ENCODE data around the gene HDHD3. TPM values are rescaled to one million over a fixed set of nuclear protein-coding genes. Genes with fewer than 3 reads are reported as not detected.

Gene HDHD3
- total RNA-seq, 2 donors from 2014 or later: 17.6 to 30.1 TPM

- no peak overlapping the region for H3K4me3 ChIP-seq
- no peaks in the 10 kb centered on the region for H3K9me3 ChIP-seq
- ATAC-seq (ENCODE audit: insufficient number of reproducible peaks, low FRiP score, low read depth): no peak
- H3K27ac ChIP-seq: no peak overlapping the region
- no peak for TF ChIP-seq CTCF (IDR thresholded peaks at IDR 0.05)
- H3K36me3 ChIP-seq: no peaks in the 10 kb centered on the region
- DNase-seq (ENCODE audit: low spot score): no peak
- no peaks in the 10 kb centered on the region for H3K27me3 ChIP-seq (replicated peaks; ENCODE audit: insufficient read depth)
- no peaks in the 10 kb centered on the region for H3K4me1 ChIP-seq (ENCODE audit: control insufficient read depth in 1 of 2, low read depth in 2 of 2)
Measured at GRCh38 chr9:113360242-113360842, 16.4 kb downstream of the HDHD3 start.

GRCh38 chr9:113359385-113359784 lies 17.4 kb downstream of the HDHD3 start:
- ATAC-seq (ENCODE audit: insufficient number of reproducible peaks, low FRiP score, low read depth) (no peak), DNase-seq (ENCODE audit: low spot score) (no peak)

GRCh38 chr9:113356686-113357292 lies 20.0 kb downstream of the HDHD3 start:
- no peak overlapping the region for H3K4me3 ChIP-seq
- no peak for TF ChIP-seq CTCF (IDR thresholded peaks at IDR 0.05)
- no peaks in the 10 kb centered on the region for H3K9me3 ChIP-seq
- ATAC-seq (ENCODE audit: insufficient number of reproducible peaks, low FRiP score, low read depth): no peak
- no peaks in the 10 kb centered on the region for H3K36me3 ChIP-seq
- H3K27me3 ChIP-seq (replicated peaks; ENCODE audit: insufficient read depth): no peaks in the 10 kb centered on the region
- DNase-seq (ENCODE audit: low spot score): no peak
- no peaks in the 10 kb centered on the region for H3K4me1 ChIP-seq (ENCODE audit: control insufficient read depth in 1 of 2, low read depth in 2 of 2)
- no peak overlapping the region for H3K27ac ChIP-seq

More at GRCh38 chr9:113359385-113359784, 17.4 kb downstream of the HDHD3 start:
- H3K4me3 ChIP-seq: no peak overlapping the region
- H3K27ac ChIP-seq: no peak overlapping the region
- no peaks in the 10 kb centered on the region for H3K27me3 ChIP-seq (replicated peaks; ENCODE audit: insufficient read depth)
- no peak for TF ChIP-seq CTCF (IDR thresholded peaks at IDR 0.05)
- no peaks in the 10 kb centered on the region for H3K9me3 ChIP-seq
- H3K4me1 ChIP-seq (ENCODE audit: control insufficient read depth in 1 of 2, low read depth in 2 of 2): no peaks in the 10 kb centered on the region
- no peaks in the 10 kb centered on the region for H3K36me3 ChIP-seq

- Histone ChIP-seq H3K36me3 (no peaks in the 10 kb centered on the region), H3K27me3 (replicated peaks; ENCODE audit: insufficient read depth) (no peaks in the 10 kb centered on the region), H3K4me3 (no peak overlapping the region), H3K27ac (no peak overlapping the region), H3K9me3 (no peaks in the 10 kb centered on the region), H3K4me1 (ENCODE audit: control insufficient read depth in 1 of 2, low read depth in 2 of 2) (peaks cover under 1 to 7% of the 10 kb centered on the region in 2 donors)
- TF ChIP-seq CTCF (IDR thresholded peaks at IDR 0.05): no peak
- no peak for ATAC-seq (ENCODE audit: insufficient number of reproducible peaks, low FRiP score, low read depth)
- no peak for DNase-seq (ENCODE audit: low spot score)
Measured at GRCh38 chr9:113355040-113355596, 21.7 kb downstream of the HDHD3 start.

GRCh38 chr9:113352411-113352810 lies 24.4 kb downstream of the HDHD3 start:
- Histone ChIP-seq H3K4me1 (ENCODE audit: control insufficient read depth in 1 of 2, low read depth in 2 of 2) (peaks cover 4 to 13% of the 10 kb centered on the region in 2 donors), H3K36me3 (no peaks in the 10 kb centered on the region), H3K27me3 (replicated peaks; ENCODE audit: insufficient read depth) (no peaks in the 10 kb centered on the region), H3K4me3 (no peak overlapping the region), H3K9me3 (no peaks in the 10 kb centered on the region), H3K27ac (no peak overlapping the region)
- ATAC-seq (ENCODE audit: insufficient number of reproducible peaks, low FRiP score, low read depth): no peak
- no peak for DNase-seq (ENCODE audit: low spot score)
- no peak for TF ChIP-seq CTCF (IDR thresholded peaks at IDR 0.05)

All from thoracic aorta (tissue), 2 donors.